Uterus (tissue), 2 donors: Measurements from ENCODE around the gene ADIPOQ.

Experiments used
- POLR2A ChIP-seq, 2 donors: fragments of 450-650 bp; IDR thresholded peaks; one replicate each; pipeline ENCODE4 v1.6.1; 2016; ENCODE audit warnings: antibody characterized with exemption in 2 of 2, mild to moderate bottlenecking in 1 of 2, moderate library complexity in 1 of 2
- TF ChIP-seq, protein P1 (sequence below), 4 experiments: fragments of 200-600 bp in 2 of 4; fragments of 450-650 bp in 2 of 4; sonication (generic) in 2 of 4; IDR thresholded peaks; one replicate each; pipeline ENCODE4 v1.5.1; 2016 to 2019; ENCODE audit warnings: antibody characterized with exemption in 4 of 4, mild to moderate bottlenecking in 2 of 4, moderate library complexity in 1 of 4

DNA sequence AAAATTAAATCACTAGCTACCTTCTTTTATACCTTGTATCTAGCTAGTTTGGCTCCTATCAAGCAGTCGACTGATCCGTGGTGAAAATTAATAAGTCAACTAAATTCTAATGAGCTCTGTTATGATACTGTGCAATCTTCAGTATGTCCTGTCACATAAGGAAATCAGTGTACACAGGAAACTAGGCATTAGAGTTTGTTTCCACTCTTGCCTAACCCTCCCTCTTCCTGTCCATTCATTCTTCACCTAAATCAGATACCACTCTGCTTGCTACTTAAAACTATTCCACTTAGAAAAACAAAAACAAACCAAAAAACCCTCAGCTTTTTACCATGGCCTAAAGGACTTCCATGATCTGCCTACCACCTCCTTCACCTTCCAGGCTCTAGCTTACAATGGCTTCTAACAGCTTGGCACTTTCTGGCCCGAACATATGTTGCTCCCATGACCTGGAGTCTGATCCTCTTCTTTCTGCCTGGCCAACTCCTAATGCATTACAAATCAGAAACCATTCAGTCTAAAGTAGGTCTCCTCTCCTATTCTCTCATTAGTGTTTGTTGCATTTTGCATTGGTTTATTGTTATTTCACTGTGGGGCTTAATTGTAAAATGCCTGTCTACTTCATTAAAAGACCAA lies 44.2 kb upstream of the ADIPOQ start:
- TF ChIP-seq, protein P1, sequence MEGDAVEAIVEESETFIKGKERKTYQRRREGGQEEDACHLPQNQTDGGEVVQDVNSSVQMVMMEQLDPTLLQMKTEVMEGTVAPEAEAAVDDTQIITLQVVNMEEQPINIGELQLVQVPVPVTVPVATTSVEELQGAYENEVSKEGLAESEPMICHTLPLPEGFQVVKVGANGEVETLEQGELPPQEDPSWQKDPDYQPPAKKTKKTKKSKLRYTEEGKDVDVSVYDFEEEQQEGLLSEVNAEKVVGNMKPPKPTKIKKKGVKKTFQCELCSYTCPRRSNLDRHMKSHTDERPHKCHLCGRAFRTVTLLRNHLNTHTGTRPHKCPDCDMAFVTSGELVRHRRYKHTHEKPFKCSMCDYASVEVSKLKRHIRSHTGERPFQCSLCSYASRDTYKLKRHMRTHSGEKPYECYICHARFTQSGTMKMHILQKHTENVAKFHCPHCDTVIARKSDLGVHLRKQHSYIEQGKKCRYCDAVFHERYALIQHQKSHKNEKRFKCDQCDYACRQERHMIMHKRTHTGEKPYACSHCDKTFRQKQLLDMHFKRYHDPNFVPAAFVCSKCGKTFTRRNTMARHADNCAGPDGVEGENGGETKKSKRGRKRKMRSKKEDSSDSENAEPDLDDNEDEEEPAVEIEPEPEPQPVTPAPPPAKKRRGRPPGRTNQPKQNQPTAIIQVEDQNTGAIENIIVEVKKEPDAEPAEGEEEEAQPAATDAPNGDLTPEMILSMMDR (IDR thresholded peaks at IDR 0.05): no peak
- TF ChIP-seq POLR2A (IDR thresholded peaks at IDR 0.05): no peak
